ENCODE measurements around the gene ZSCAN9. TPM values are rescaled to one million over a fixed set of nuclear protein-coding genes. Genes with fewer than 3 reads are reported as not detected.

The ZSCAN9 gene
- total and polyA plus RNA-seq, 9 of the 15 experiments (the other 6 are each of a cell fraction or from before 2014, with no cell fraction given), result 18.8 to 48.9 (median 28.7) TPM

GRCh38 chr6:28280595-28281287, 55.7 kb downstream of the ZSCAN9 start (continued):
- no peak for TF ChIP-seq TCF7L2 (IDR thresholded peaks at IDR 0.05; ENCODE audit: low read depth, low read length)
- TF ChIP-seq ILK (tag; IDR thresholded peaks at IDR 0.05; ENCODE audit: borderline replicate concordance, low read depth), result no peak
- no peak for TF ChIP-seq SAFB (IDR thresholded peaks at IDR 0.05; ENCODE audit: borderline replicate concordance, low read depth, low read length)
- TF ChIP-seq, protein P1, sequence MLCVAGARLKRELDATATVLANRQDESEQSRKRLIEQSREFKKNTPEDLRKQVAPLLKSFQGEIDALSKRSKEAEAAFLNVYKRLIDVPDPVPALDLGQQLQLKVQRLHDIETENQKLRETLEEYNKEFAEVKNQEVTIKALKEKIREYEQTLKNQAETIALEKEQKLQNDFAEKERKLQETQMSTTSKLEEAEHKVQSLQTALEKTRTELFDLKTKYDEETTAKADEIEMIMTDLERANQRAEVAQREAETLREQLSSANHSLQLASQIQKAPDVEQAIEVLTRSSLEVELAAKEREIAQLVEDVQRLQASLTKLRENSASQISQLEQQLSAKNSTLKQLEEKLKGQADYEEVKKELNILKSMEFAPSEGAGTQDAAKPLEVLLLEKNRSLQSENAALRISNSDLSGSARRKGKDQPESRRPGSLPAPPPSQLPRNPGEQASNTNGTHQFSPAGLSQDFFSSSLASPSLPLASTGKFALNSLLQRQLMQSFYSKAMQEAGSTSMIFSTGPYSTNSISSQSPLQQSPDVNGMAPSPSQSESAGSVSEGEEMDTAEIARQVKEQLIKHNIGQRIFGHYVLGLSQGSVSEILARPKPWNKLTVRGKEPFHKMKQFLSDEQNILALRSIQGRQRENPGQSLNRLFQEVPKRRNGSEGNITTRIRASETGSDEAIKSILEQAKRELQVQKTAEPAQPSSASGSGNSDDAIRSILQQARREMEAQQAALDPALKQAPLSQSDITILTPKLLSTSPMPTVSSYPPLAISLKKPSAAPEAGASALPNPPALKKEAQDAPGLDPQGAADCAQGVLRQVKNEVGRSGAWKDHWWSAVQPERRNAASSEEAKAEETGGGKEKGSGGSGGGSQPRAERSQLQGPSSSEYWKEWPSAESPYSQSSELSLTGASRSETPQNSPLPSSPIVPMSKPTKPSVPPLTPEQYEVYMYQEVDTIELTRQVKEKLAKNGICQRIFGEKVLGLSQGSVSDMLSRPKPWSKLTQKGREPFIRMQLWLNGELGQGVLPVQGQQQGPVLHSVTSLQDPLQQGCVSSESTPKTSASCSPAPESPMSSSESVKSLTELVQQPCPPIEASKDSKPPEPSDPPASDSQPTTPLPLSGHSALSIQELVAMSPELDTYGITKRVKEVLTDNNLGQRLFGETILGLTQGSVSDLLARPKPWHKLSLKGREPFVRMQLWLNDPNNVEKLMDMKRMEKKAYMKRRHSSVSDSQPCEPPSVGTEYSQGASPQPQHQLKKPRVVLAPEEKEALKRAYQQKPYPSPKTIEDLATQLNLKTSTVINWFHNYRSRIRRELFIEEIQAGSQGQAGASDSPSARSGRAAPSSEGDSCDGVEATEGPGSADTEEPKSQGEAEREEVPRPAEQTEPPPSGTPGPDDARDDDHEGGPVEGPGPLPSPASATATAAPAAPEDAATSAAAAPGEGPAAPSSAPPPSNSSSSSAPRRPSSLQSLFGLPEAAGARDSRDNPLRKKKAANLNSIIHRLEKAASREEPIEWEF (CRISPR knock-in tag; IDR thresholded peaks at IDR 0.05), result peak; percentile 39; the same call in 1 of the 2 replicates
- no peak for TF ChIP-seq TOE1 (IDR thresholded peaks at IDR 0.05; ENCODE audit: borderline replicate concordance)
- no peak for TF ChIP-seq TOE1 (CRISPR knock-in tag; IDR thresholded peaks at IDR 0.05; ENCODE audit: borderline replicate concordance, low read depth)
- TF ChIP-seq NFATC3 (IDR thresholded peaks at IDR 0.05), result 0 out of 2 replicates have a peak, but pooled peaks have one; percentile 46
- TF ChIP-seq, protein P2, sequence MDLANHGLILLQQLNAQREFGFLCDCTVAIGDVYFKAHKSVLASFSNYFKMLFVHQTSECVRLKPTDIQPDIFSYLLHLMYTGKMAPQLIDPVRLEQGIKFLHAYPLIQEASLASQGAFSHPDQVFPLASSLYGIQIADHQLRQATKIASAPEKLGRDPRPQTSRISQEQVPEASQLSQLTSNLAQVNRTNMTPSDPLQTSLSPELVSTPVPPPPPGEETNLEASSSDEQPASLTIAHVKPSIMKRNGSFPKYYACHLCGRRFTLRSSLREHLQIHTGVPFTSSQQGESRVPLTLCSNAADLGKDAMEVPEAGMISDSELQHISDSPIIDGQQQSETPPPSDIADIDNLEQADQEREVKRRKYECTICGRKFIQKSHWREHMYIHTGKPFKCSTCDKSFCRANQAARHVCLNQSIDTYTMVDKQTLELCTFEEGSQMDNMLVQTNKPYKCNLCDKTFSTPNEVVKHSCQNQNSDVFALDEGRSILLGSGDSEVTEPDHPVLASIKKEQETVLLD (IDR thresholded peaks at IDR 0.05), result no peak
- TF ChIP-seq POLR2H (tag; IDR thresholded peaks at IDR 0.05; ENCODE audit: low read depth), result 0 out of 2 replicates have a peak, but pooled peaks have one; percentile 32
- TF ChIP-seq MXI1 (IDR thresholded peaks at IDR 0.05; ENCODE audit: low read depth, low read length), result no peak
- no peak for TF ChIP-seq ATF7 (IDR thresholded peaks at IDR 0.05)
- no peak for TF ChIP-seq SMARCE1 (IDR thresholded peaks at IDR 0.05)
- TF ChIP-seq, protein P3, sequence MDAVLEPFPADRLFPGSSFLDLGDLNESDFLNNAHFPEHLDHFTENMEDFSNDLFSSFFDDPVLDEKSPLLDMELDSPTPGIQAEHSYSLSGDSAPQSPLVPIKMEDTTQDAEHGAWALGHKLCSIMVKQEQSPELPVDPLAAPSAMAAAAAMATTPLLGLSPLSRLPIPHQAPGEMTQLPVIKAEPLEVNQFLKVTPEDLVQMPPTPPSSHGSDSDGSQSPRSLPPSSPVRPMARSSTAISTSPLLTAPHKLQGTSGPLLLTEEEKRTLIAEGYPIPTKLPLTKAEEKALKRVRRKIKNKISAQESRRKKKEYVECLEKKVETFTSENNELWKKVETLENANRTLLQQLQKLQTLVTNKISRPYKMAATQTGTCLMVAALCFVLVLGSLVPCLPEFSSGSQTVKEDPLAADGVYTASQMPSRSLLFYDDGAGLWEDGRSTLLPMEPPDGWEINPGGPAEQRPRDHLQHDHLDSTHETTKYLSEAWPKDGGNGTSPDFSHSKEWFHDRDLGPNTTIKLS (IDR thresholded peaks at IDR 0.05; ENCODE audit: borderline replicate concordance, low read depth), result no peak
- no peak for TF ChIP-seq E2F3 (CRISPR knock-in tag; IDR thresholded peaks at IDR 0.05)
- TF ChIP-seq ILF3 (IDR thresholded peaks at IDR 0.05; ENCODE audit: borderline replicate concordance), result 0 out of 2 replicates have a peak, but pooled peaks have one; percentile 45
- TF ChIP-seq XRCC3 (IDR thresholded peaks at IDR 0.05), result no peak
- TF ChIP-seq ZBTB34 (CRISPR knock-in tag; IDR thresholded peaks at IDR 0.05), result no peak
- TF ChIP-seq WHSC1 (IDR thresholded peaks at IDR 0.05; ENCODE audit: low read length), result no peak
- TF ChIP-seq ZNF384 (IDR thresholded peaks at IDR 0.05; ENCODE audit: low read depth, low read length), result no peak

Data from K562 (cell line).